Spleen (tissue), 11 donors: ENCODE results near the gene ZSWIM8. TPM values are rescaled to one million over a fixed set of nuclear protein-coding genes. Genes with fewer than 3 reads are reported as not detected.

Experiments used
- DNase-seq: peaks from one replicate; pipeline ENCODE4 v3.0.0-alpha.2; 2020
- H3K27ac ChIP-seq, 8 donors: fragments of 200-600 bp; sonication (generic) in 7 of 8; 1 replicate in 4 of 8; 2 replicates in 4 of 8; pipeline versions ENCODE4 v1.5.0 to v1.8.0; 2016 to 2021; ENCODE audit warnings: inconsistent platforms in 4 of 8, mild to moderate bottlenecking in 4 of 8, moderate library complexity in 1 of 8
- H3K27me3 ChIP-seq, 7 donors: fragments of 200-600 bp; sonication (generic) in 6 of 7; replicated peaks in 1 of 7; 1 replicate in 4 of 7; 2 replicates in 3 of 7; pipeline versions ENCODE4 v1.5.0 to v1.8.0; 2016 to 2021; ENCODE audit warnings: inconsistent platforms in 3 of 7, mild to moderate bottlenecking in 1 of 7
- H3K36me3 ChIP-seq, 6 donors: fragments of 200-600 bp; sonication (generic) in 5 of 6; 1 replicate in 4 of 6; 2 replicates in 2 of 6; pipeline versions ENCODE4 v1.5.0 to v1.8.0; 2016 to 2021; ENCODE audit warnings: inconsistent platforms in 2 of 6
- H3K4me1 ChIP-seq, 6 donors: fragments of 200-600 bp; sonication (generic) in 5 of 6; 1 replicate in 3 of 6; 2 replicates in 3 of 6; pipeline versions ENCODE4 v1.5.0 to v1.8.0; 2016 to 2021; ENCODE audit warnings: inconsistent platforms in 3 of 6
- H3K4me3 ChIP-seq, 8 donors: fragments of 200-600 bp; sonication (generic) in 7 of 8; 1 replicate in 4 of 8; 2 replicates in 4 of 8; pipeline versions ENCODE4 v1.5.0 to v1.8.0; 2016 to 2021; ENCODE audit warnings: inconsistent platforms in 4 of 8, mild to moderate bottlenecking in 4 of 8, moderate library complexity in 2 of 8
- H3K9me3 ChIP-seq, 8 donors: fragments of 200-600 bp; sonication (generic) in 7 of 8; 1 replicate in 4 of 8; 2 replicates in 4 of 8; pipeline versions ENCODE4 v1.5.0 to v1.8.0; 2016 to 2021; ENCODE audit warnings: inconsistent platforms in 4 of 8
- CTCF ChIP-seq, 11 experiments: fragments of 200-600 bp in 7 of 11; fragments of 450-650 bp in 4 of 11; sonication (generic) in 4 of 11; IDR thresholded peaks in 8 of 11; conservative IDR thresholded peaks in 3 of 11; 1 replicate in 7 of 11; 2 replicates in 4 of 11; pipeline versions ENCODE4 v1.4.0 to v1.8.0; 2016 to 2021; ENCODE audit warnings: antibody characterized with exemption in 11 of 11, inconsistent platforms in 4 of 11, mild to moderate bottlenecking in 1 of 11
- POLR2A ChIP-seq, 3 donors: fragments of 450-650 bp; IDR thresholded peaks; one replicate each; pipeline ENCODE4 v1.5.1; 2017; ENCODE audit warnings: antibody characterized with exemption in 3 of 3, mild to moderate bottlenecking in 1 of 3
- POLR2AphosphoS5 ChIP-seq, 3 donors: sonication (generic); formaldehyde crosslinking; IDR thresholded peaks; one replicate each; pipeline ENCODE4 v1.5.1; 2017; ENCODE audit warnings: antibody characterized with exemption in 3 of 3
- WGBS, 5 donors: extraction: QIAGEN DNeasy Blood & Tissue Kit in 3 of 5; methylation state at CpG; one replicate each; pipeline versions ENCODE4 v1.1.5 to v1.1.7; 2013 to 2018; 5-methylcytosine and 5-hydroxymethylcytosine counted together
- intact Hi-C: fragments of 100-400 bp; cut with DNase I; formaldehyde crosslinking; loops from one replicate; pipeline ENCODE4 v1.15.0; 2023; ENCODE audit warnings: low total_unique reads
- polyA plus RNA-seq, 3 donors: library from polyadenylated mRNA; stranded (reverse); fragments of 200-250 nt; gene quantifications; one replicate each; pipeline ENCODE4 v1.2.1, GENCODE V29; 2013
- total RNA-seq, 7 donors: library from RNA; depleted of rRNA in 3 of 7; stranded (reverse); fragments of >200 nt in 3 of 7; fragmentation: NEBNext Ultra II Directional in 4 of 7; extraction: Animal tissue kit (Norgen Biotek cat#: 25700) in 4 of 7; gene quantifications; one replicate each; pipeline versions ENCODE4 v1.1.0 to v1.2.1, GENCODE V29; 2016 to 2021
- donor health status: healthy with polysubstance abuse.
- donor health status: DM: no; HTN: no; CAD: no; lungs with moderate emphysema.
- donor health status: DM: no; HTN: no; CAD: no.
- donor health status: Bipolar disorder and iron deficiency.
- donor health status: healthy.
- donor health status: DM: no; HTN: no; CAD: no.
- donor health status: DM: yes; HTN: yes; CAD: no.

Gene ZSWIM8
- total and polyA plus RNA-seq, 10 donors, result 51.5 to 141 (median 119) TPM

- no peak for DNase-seq
- 89 to 97% (median 94%) methylated on average over 9 of the region's 9 CpGs for WGBS, 5 donors
- Histone ChIP-seq H3K9me3 (no peaks in the 10 kb centered on the region), H3K4me1 (peaks cover 0 to 12% (median 0%) of the 10 kb centered on the region in 6 donors), H3K27me3 (no peaks in the 10 kb centered on the region), H3K27ac (no peak overlapping the region), H3K4me3 (no peak overlapping the region), H3K36me3 (peaks cover 0 to 100% (median 77%) of the 10 kb centered on the region in 6 donors)
- intact Hi-C loops, result no loop called here
- TF ChIP-seq POLR2A (IDR thresholded peaks at IDR 0.05), result no peak
- TF ChIP-seq POLR2AphosphoS5 (IDR thresholded peaks at IDR 0.05), result no peak
- TF ChIP-seq CTCF (IDR thresholded peaks at IDR 0.05 in 8 of 11, conservative IDR thresholded peaks at IDR 0.05 in 3 of 11), result no peak
Measured at GRCh38 chr10:73841526-73842285, 56.3 kb downstream of the ZSWIM8 start.

DNA sequence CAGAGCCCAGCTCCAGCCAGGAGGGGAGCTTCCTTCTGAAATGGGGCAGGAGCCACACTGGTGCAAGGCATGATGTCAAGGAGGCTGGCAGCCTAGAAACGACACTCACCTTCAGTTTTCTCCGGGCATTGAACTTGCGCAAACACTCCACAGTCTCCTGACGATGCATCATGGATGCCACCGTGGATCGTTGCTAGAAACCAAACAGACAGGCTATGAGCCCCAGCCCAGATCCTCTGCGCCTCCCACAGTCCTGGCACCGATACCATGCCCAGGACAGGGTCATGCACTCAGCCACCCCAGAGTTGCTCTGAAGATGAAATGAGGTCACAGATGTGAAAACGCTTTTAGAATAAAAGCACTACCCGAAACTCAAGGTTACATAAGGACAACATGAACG, 56.9 kb downstream of the ZSWIM8 start:
- intact Hi-C loops, result no loop called here

DNA sequence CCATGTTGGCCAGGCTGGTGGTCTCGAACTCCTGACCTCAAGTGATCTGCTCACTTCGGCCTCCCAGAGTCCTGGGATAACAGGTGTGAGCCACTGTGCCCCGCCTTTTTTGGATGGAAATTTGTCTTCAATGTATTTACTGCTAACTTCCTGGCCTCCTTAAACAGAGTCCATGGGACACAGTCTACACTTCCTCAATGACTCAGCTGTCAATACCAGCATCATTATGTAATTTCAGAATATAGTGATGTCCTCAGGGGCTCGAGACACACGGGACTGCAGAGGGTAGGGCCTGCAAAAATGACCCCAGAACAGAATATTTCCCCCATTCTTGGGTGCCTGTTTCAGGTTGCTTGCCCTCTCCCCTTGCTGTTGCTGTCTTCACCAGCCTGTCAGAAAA, 57.9 kb downstream of the ZSWIM8 start:
- Histone ChIP-seq H3K27ac (peak overlapping the region in 3 of 8 donors; percentile 17 to 47 (median 32)), H3K9me3 (no peaks in the 10 kb centered on the region), H3K4me3 (no peak overlapping the region), H3K27me3 (no peaks in the 10 kb centered on the region), H3K4me1 (peaks cover 0 to 15% (median 2%) of the 10 kb centered on the region in 6 donors), H3K36me3 (peaks cover 0 to 100% (median 78%) of the 10 kb centered on the region in 6 donors)
- intact Hi-C loops, result no loop called here
- DNase-seq, result no peak
- TF ChIP-seq POLR2A (IDR thresholded peaks at IDR 0.05) (no peak), CTCF (IDR thresholded peaks at IDR 0.05 in 8 of 11, conservative IDR thresholded peaks at IDR 0.05 in 3 of 11) (no peak), POLR2AphosphoS5 (IDR thresholded peaks at IDR 0.05) (no peak)
- WGBS, 5 donors, result 58 to 86% (median 77%) methylated on average over 5 of the region's 5 CpGs

More for the DNA sequence above, 56.9 kb downstream of the ZSWIM8 start:
- peaks cover 0 to 12% (median 0%) of the 10 kb centered on the region in 6 donors for H3K4me1 ChIP-seq
- no peak for DNase-seq
- TF ChIP-seq CTCF (IDR thresholded peaks at IDR 0.05 in 8 of 11, conservative IDR thresholded peaks at IDR 0.05 in 3 of 11) (no peak), POLR2A (IDR thresholded peaks at IDR 0.05) (no peak), POLR2AphosphoS5 (IDR thresholded peaks at IDR 0.05) (no peak)
- peaks cover 0 to 100% (median 77%) of the 10 kb centered on the region in 6 donors for H3K36me3 ChIP-seq
- no peaks in the 10 kb centered on the region for H3K9me3 ChIP-seq
- H3K27me3 ChIP-seq, result no peaks in the 10 kb centered on the region
- WGBS, 5 donors, result 90 to 95% (median 92%) methylated on average over 11 of the region's 11 CpGs
- no peak overlapping the region for H3K27ac ChIP-seq
- no peak overlapping the region for H3K4me3 ChIP-seq

GRCh38 chr10:73847031-73847430, 61.6 kb downstream of the ZSWIM8 start:
- Histone ChIP-seq H3K27me3 (no peaks in the 10 kb centered on the region), H3K4me3 (no peak overlapping the region), H3K4me1 (peaks cover 12 to 51% (median 28%) of the 10 kb centered on the region in 6 donors), H3K27ac (no peak overlapping the region), H3K9me3 (no peaks in the 10 kb centered on the region), H3K36me3 (peaks cover 0 to 94% (median 53%) of the 10 kb centered on the region in 6 donors)
- TF ChIP-seq CTCF (IDR thresholded peaks at IDR 0.05 in 8 of 11, conservative IDR thresholded peaks at IDR 0.05 in 3 of 11) (no peak), POLR2AphosphoS5 (IDR thresholded peaks at IDR 0.05) (no peak), POLR2A (IDR thresholded peaks at IDR 0.05) (no peak)
- DNase-seq, result no peak
- intact Hi-C loops, result loop anchor here (5.0 kb wide), 1 partner anchor 35 kb away; no protein-coding TSS in a partner anchor
- WGBS, 5 donors, result 93 to 98% (median 97%) methylated on average over 6 to 7 of the region's 7 CpGs
